GM19193 (cell line): ENCODE data around the gene OBSCN.

Source experiments
- POLR2A ChIP-seq: IDR thresholded peaks from 4 replicates; pipeline ENCODE4 v1.6.1; 2011; ENCODE audit not compliant: insufficient read depth, insufficient read length; ENCODE audit errors: extremely low read depth

The OBSCN gene

DNA sequence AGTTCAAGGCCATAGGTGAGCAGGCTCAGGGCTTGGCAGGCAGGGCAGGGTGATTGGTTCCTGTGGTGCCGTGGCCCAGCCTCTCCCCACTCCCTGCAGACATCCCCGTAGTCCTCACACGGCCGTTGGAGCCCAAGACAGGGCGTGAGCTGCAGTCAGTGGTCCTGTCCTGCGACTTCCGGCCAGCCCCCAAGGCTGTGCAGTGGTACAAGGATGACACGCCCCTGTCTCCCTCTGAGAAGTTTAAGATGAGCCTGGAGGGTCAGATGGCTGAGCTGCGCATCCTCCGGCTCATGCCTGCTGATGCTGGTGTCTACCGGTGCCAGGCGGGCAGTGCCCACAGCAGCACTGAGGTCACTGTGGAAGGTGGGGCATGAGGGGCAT, 71.9 kb downstream of the OBSCN start:
- no peak for TF ChIP-seq POLR2A

DNA sequence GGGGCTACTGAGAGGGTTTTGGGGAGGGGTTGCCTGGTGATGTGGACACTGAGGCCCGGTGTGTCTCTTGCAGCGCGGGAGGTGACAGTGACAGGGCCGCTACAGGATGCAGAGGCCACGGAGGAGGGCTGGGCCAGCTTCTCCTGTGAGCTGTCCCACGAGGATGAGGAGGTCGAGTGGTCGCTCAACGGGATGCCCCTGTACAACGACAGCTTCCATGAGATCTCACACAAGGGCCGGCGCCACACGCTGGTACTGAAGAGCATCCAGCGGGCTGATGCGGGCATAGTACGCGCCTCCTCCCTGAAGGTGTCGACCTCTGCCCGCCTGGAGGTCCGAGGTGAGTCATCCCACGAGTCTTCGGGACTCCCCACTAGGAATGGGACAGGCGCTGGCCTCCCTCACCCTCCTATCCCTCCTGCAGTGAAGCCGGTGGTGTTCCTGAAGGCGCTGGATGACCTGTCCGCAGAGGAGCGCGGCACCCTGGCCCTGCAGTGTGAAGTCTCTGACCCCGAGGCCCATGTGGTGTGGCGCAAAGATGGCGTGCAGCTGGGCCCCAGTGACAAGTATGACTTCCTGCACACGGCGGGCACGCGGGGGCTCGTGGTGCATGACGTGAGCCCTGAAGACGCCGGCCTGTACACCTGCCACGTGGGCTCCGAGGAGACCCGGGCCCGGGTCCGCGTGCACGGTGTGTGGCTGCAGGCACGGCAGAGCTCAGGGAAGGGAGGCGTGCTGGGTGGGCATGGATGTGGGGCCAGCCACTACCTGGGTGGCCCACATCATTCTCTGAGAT, 72.5 kb downstream of the OBSCN start:
- TF ChIP-seq POLR2A = no peak

DNA sequence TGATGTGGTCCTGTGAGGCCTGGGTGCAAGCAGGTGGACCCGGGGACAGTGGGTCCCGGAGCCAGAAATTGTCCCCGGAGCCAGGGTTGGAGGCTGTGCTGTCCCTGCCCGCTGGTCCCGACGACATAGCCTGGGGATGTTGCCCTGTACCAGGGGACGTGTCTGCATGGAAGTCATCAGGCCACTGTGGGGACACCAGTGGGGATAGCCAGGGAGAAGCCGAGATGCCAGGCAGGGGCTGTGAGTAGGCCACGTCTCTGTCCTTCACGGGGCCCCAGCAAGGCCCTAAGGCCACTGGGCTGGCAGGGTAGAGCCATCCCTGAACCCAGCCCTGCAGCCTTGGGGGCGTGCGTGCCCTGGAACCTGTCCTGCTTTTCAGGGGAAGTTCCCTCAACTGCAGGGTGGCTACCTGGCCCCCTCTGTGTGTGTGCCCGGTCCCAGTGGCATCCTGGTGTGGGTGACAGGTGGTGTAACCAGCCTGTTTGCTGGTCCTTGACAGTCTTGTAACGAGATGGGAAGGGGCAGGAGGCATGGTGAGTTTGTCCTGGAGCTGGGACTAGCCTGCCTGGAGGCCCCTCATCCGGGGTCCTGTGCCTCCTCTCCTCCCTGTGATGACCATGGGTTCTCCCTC, 73.2 kb downstream of the OBSCN start:
- no peak for TF ChIP-seq POLR2A

DNA sequence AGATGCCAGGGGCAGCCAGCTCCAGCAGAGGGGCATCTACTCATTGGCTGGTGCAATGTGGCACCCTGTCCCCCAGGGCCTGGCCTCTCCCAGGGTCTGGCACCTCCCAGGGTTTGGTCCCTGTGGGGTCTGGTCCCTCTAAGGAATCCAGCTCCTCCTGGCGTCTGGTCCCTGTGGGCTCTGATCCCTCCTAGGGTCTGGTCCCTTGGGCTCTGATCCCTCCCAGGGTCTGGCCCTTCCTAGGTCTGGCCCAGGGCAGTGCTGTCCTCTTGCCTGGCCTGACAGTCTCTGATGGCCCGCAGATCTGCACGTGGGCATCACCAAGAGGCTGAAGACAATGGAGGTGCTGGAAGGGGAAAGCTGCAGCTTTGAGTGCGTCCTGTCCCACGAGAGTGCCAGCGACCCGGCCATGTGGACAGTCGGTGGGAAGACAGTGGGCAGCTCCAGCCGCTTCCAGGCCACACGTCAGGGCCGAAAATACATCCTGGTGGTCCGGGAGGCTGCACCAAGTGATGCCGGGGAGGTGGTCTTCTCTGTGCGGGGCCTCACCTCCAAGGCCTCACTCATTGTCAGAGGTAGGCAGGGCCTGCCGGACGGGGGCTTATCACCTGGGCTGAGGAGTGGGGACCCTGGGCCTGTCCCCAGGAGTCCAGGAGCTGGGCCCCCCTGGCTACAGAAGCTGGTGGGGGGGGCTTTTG, 73.9 kb downstream of the OBSCN start:
- no peak for TF ChIP-seq POLR2A

DNA sequence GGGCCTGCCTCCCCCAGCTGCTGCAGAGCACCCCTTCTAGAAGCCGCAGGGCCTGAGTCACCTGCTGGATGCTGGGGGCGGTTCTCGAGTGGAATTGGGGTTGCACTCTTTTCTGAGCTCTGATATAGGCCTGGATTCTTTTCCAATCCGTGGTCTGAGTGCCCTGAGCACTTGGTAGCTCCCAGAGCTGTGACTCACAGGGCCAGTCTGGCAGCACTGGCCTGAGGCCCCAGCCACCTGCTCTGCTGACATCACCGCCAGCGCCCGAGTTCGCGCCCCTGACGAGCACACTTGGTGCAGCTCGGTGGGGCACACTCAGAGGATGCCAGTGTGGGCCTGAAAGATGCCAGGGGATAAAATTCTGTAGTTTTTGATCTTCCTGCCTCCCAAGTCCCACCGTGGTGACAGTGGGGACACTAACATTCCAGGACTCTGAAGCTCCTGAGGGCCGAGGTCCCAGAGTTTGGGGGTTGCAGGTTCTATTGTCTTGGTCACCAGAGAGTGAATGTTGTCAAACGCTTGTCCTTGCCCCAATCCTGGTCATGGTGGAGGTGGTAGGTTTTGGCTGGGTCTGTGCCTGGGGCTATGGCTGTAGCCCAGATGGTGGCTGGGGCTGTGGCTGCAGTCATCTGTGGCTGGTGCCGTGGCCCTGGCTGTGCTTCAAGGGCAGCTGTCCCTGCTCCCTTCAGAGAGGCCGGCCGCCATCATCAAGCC, 74.6 kb downstream of the OBSCN start:
- no peak for TF ChIP-seq POLR2A

DNA sequence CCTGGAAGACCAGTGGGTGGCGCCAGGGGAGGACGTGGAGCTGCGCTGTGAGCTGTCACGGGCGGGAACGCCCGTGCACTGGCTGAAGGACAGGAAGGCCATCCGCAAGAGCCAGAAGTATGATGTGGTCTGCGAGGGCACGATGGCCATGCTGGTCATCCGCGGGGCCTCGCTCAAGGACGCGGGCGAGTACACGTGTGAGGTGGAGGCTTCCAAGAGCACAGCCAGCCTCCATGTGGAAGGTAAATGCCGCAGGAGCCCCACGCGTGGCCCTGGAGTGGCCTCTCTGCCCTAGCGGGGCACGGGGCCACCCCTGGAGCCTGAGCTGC, 75.2 kb downstream of the OBSCN start:
- no peak for TF ChIP-seq POLR2A

DNA sequence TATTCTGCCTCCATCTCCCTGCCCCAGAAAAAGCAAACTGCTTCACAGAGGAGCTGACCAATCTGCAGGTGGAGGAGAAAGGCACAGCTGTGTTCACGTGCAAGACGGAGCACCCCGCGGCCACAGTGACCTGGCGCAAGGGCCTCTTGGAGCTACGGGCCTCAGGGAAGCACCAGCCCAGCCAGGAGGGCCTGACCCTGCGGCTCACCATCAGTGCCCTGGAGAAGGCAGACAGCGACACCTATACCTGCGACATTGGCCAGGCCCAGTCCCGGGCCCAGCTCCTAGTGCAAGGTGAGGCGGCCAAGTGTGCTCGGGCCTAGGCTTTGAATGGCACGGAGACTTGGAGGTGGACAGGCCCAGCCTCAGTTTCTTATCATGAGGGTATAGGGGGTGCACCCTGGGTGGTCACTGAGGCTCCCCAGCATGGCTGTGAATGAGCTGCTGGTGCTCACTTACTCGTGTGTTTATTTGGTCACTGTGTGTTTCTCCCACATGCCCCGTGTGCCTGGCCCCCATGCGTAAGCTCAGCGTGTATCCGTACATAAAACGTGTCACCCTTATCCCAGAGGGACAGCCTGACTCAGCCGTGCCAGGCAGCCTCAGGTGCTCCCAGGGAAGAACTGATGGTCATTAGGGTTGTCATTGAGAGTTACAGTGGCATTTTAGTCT, 75.8 kb downstream of the OBSCN start:
- TF ChIP-seq POLR2A = no peak

DNA sequence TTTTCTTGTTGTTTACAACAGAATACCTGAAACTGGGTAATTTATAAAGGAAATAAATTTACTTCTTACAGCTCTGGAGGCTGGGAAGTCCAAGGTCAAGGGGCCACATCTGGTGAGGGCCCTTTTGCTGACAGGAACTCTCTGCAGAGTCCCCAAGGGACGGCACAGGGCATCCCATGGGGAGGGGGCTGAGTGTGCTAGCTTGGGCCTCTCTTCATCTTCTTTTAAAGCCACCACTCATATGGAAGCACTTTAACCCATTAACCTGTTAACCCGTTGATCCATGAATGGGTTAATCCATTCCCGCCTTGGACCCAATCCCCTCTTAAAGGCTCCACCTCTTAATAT, 76.3 kb downstream of the OBSCN start:
- no peak for TF ChIP-seq POLR2A

DNA sequence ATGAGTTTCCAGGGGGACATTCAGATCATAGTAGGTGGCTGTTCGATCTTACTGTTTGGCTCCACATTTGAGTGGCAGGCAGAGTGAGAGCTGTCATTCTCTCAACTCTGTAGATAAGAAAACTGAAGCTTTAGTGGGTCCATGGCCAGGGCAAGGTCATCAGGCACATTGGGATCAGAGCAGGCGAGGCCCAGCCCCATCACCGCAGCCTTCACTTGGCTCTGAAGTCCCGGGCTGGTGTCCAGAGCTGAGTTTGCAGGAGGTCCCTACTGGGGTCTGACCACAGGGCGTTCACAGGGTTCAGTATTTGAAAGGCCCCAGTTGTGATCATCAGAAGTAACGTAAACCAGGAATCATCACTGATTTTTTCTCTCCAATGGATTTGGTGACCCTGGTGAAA, 76.7 kb downstream of the OBSCN start:
- TF ChIP-seq POLR2A = no peak

DNA sequence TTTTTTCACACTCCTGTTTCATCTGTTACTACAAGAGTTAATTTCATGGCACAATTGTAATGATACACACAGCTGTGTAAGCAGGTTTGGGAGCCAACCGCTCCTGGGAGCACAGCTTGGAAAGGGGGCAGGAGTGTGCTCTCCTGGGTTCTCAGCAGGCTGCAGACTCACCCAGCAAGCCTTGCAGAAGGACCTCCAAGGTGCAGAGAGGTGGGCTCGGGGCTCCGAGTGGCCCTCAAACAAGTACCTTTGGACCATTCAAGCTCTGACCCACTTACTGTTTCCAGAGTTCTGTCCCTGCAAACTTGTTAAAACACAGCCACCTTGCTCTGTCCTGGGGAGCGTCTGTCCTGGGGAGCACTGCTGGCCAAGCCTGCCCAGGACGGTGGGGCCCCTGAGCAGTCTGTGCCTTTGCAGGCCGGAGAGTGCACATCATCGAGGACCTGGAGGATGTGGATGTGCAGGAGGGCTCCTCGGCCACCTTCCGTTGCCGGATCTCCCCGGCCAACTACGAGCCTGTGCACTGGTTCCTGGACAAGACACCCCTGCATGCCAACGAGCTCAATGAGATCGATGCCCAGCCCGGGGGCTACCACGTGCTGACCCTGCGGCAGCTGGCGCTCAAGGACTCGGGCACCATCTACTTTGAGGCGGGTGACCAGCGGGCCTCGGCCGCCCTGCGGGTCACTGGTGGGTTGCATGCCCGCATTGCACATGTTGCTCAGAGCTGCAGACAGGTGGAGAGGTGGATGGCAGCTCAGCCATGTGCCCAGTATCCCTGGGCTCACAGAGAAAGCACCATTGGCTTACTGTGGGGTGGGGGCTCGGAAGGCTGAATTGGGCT, 78.0 kb downstream of the OBSCN start:
- TF ChIP-seq POLR2A = no peak

DNA sequence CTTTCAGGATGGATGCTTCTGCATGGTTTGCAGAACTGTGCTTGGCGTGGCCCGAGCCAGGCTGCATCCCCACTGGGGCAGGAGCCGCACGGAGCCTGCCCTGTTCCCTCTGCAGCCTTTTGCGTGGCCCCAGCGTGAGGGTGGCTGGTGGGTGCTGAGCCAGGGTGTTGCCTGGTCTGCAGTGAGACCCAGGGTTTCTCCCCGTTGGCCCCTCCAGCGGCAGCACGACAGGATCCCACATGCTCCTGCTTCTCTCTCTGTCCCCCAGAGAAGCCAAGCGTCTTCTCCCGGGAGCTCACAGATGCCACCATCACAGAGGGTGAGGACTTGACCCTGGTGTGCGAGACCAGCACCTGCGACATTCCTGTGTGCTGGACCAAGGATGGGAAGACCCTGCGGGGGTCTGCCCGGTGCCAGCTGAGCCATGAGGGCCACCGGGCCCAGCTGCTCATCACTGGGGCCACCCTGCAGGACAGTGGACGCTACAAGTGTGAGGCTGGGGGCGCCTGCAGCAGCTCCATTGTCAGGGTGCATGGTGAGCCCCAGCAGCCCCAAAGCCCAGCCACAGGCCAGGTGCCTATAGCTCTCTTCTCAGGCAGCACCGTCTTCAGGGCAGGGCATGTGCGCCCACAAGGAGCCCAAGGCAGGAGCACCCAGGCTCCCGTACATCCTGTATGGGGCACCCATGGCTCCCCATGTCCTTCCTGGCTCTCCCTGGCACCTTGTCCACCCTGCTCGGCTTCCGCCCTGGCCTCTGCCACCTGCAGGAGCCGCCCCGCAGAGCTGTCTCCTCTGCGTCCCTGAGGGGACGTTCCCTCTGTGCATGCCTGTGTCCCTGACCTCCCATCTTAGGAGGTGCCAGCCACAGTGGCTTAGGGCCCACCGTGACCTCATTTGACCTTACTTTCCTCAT, 78.9 kb downstream of the OBSCN start:
- TF ChIP-seq POLR2A = no peak

DNA sequence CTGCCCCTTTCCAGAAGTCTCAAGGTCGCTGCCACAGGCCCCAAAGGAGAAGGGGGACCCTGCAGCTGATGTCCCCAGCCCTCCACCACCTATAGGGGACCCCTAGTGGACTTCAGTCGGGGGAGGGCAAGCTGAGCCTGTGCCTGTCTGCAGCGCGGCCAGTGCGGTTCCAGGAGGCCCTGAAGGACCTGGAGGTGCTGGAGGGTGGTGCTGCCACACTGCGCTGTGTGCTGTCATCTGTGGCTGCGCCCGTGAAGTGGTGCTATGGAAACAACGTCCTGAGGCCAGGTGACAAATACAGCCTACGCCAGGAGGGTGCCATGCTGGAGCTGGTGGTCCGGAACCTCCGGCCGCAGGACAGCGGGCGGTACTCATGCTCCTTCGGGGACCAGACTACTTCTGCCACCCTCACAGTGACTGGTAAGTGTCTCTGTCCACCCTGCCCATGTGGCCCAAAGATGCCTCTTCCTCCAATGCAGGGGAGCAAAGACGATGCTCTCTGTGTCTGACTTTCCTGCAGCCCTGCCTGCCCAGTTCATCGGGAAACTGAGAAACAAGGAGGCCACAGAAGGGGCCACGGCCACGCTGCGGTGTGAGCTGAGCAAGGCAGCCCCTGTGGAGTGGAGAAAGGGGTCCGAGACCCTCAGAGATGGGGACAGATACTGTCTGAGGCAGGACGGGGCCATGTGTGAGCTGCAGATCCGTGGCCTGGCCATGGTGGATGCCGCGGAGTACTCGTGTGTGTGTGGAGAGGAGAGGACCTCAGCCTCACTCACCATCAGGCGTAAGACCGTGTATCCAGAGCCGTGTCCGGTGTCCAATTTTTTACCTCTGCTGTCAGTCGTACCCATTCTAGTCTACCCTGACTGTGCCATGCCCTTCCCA, 79.9 kb downstream of the OBSCN start:
- no peak for TF ChIP-seq POLR2A
